ENCODE results near the gene KCNMA1. TPM values are rescaled to one million over a fixed set of nuclear protein-coding genes. Genes with fewer than 3 reads are reported as not detected.

The KCNMA1 gene
- polyA plus RNA-seq, 1 donor from 2014 or later = 60.8 TPM

GRCh38 chr10:77241350-77241725, 396.3 kb downstream of the KCNMA1 start:
- no peak overlapping the region for H3K27ac ChIP-seq (ENCODE audit: low read length)
- no peak overlapping the region for H3K4me2 ChIP-seq (ENCODE audit: low read length)
- no peak overlapping the region for H3K4me3 ChIP-seq (ENCODE audit: low read length)
- TF ChIP-seq POLR2AphosphoS5 (IDR thresholded peaks at IDR 0.05) = no peak
- TF ChIP-seq CTCF (IDR thresholded peaks at IDR 0.05; ENCODE audit: poor library complexity, severe bottlenecking) = no peak
- TF ChIP-seq EZH2 (IDR thresholded peaks at IDR 0.05; ENCODE audit: borderline replicate concordance, insufficient read depth, low read length, poor library complexity, severe bottlenecking) = no peak
- TF ChIP-seq RAD21 (conservative IDR thresholded peaks at IDR 0.05) = no peak
- TF ChIP-seq MXI1 (conservative IDR thresholded peaks at IDR 0.05; ENCODE audit: poor library complexity, severe bottlenecking) = no peak
- no peak for TF ChIP-seq REST (IDR thresholded peaks at IDR 0.05; ENCODE audit: borderline replicate concordance)
- no peak for TF ChIP-seq TAF1 (IDR thresholded peaks at IDR 0.05; ENCODE audit: low read depth)
- no peak for TF ChIP-seq EP300 (conservative IDR thresholded peaks at IDR 0.05; ENCODE audit: poor library complexity, severe bottlenecking)
- H3F3A ChIP-seq (ENCODE audit: insufficient read depth, low read length, poor library complexity, severe bottlenecking) = peaks cover 1% of the 10 kb centered on the region
- no peaks in the 10 kb centered on the region for H3K79me2 ChIP-seq (replicated peaks; ENCODE audit: insufficient read depth, low read length)
- no peaks in the 10 kb centered on the region for H3K9me3 ChIP-seq (ENCODE audit: low read length)
- no peaks in the 10 kb centered on the region for H3K9me2 ChIP-seq (ENCODE audit: insufficient read depth, low read length)
- H3K9ac ChIP-seq (ENCODE audit: low read length) = no peak overlapping the region
- H3K36me3 ChIP-seq (ENCODE audit: insufficient read depth, low read length) = no peaks in the 10 kb centered on the region
- no peaks in the 10 kb centered on the region for H4K20me1 ChIP-seq (ENCODE audit: insufficient read depth)
- no peaks in the 10 kb centered on the region for H3K27me3 ChIP-seq (ENCODE audit: insufficient read depth, low read depth, low read length)
- H2AFZ ChIP-seq (ENCODE audit: low read depth, low read length) = no peak overlapping the region

GRCh38 chr10:77240706-77241349, 396.8 kb downstream of the KCNMA1 start:
- no peak overlapping the region for H3K9ac ChIP-seq (ENCODE audit: low read length)
- TF ChIP-seq CTCF (IDR thresholded peaks at IDR 0.05; ENCODE audit: poor library complexity, severe bottlenecking) (no peak), TAF1 (IDR thresholded peaks at IDR 0.05; ENCODE audit: low read depth) (no peak)

More at GRCh38 chr10:77240706-77241349, 396.8 kb downstream of the KCNMA1 start:
- no peak overlapping the region for H3K27ac ChIP-seq (ENCODE audit: low read length)
- H3K4me2 ChIP-seq (ENCODE audit: low read length) = no peak overlapping the region
- no peaks in the 10 kb centered on the region for H3K79me2 ChIP-seq (replicated peaks; ENCODE audit: insufficient read depth, low read length)
- no peak overlapping the region for H2AFZ ChIP-seq (ENCODE audit: low read depth, low read length)
- H3K9me3 ChIP-seq (ENCODE audit: low read length) = no peaks in the 10 kb centered on the region
- no peaks in the 10 kb centered on the region for H4K20me1 ChIP-seq (ENCODE audit: insufficient read depth)
- H3K9me2 ChIP-seq (ENCODE audit: insufficient read depth, low read length) = no peaks in the 10 kb centered on the region
- H3K27me3 ChIP-seq (ENCODE audit: insufficient read depth, low read depth, low read length) = no peaks in the 10 kb centered on the region
- H3K4me3 ChIP-seq (ENCODE audit: low read length) = no peak overlapping the region
- H3K36me3 ChIP-seq (ENCODE audit: insufficient read depth, low read length) = no peaks in the 10 kb centered on the region
- H3F3A ChIP-seq (ENCODE audit: insufficient read depth, low read length, poor library complexity, severe bottlenecking) = no peaks in the 10 kb centered on the region

Data from neural cell (in vitro differentiated cells).